ENCODE data around the gene SCN7A.

- TF ChIP-seq POLR2A (IDR thresholded peaks at IDR 0.05; ENCODE audit: low read length) (no peak), GATA1 (IDR thresholded peaks at IDR 0.05; ENCODE audit: low read depth, low read length) (no peak)
Measured at GRCh38 chr2:166411473-166412230, 82.4 kb downstream of the SCN7A start.
